GM21576 (cell line): ENCODE data around the gene RASGRP3.

Source experiments
- ATAC-seq: cut with Tn5 transposase; IDR thresholded peaks from one replicate; pipeline ENCODE4 v1.9.1; 2021; ENCODE audit warnings: mild to moderate bottlenecking, moderate library complexity; ENCODE audit not compliant: unreplicated experiment

The RASGRP3 gene

GRCh38 chr2:33492399-33493134 is 16.1 kb downstream of the RASGRP3 start:
- no peak for ATAC-seq

- peak; percentile 55 for ATAC-seq
Observed at GRCh38 chr2:33494155-33494779, 17.8 kb downstream of the RASGRP3 start.

- ATAC-seq = no peak
Observed at GRCh38 chr2:33494877-33495641, 18.6 kb downstream of the RASGRP3 start.

DNA sequence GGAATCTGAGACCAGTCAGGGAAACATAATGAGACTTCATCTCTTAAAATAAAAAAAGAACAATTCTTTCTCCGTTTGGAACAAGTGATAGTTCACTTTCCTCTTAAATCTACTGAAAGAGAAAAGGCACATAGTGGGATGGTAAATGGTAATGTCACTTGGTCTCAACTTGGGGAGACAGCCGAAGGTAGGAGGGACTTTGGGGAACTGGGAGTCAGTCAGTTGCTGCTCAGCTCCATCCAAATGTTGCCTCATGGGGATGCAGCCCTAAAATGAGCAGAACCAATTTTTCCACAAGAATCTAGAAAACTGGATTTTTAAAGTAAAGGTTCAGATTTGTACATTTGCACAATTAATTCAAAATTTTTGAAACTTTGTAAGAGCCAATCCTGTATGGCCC is 19.2 kb downstream of the RASGRP3 start:
- no peak for ATAC-seq

DNA sequence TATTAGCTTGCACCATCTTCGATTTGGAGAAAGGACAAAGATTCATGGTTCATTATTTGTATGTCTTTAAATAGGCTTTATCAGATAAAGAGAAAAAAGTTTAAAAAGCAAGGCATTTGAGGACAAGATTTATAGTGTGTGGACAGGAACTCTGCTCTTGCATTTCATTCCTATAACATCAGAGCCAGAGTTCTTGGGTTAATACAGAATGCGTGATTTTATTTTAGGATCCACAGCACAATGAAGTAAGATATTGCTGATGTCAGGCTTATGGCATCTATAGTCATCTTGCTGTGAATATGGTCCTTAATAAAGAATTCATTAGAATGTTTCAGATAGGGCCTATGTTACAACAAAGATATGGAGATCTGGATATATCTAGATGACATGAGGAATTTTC is 19.7 kb downstream of the RASGRP3 start:
- ATAC-seq = no peak

- ATAC-seq = no peak
Observed at GRCh38 chr2:33496726-33497125, 20.3 kb downstream of the RASGRP3 start.

DNA sequence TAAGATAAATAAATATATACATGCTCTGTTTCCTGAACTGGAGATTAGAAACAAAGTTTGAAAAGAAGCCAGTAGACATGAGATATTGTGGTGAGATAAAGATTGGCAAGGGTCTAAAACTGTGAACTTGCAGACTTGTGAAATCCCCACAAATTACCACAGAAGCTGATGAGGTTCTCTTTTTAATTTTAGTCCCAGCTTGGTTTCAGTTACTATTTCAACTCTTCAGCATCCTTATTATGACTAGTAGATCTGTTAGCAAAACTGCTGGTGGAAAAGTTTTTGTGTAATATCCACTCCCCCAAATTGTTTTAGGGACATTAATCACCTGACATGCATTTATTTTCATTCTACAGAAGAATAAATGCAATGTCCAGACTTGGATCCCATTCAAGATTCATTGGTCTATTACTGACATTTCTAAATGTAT is 20.8 kb downstream of the RASGRP3 start:
- peak; percentile 47 for ATAC-seq

DNA sequence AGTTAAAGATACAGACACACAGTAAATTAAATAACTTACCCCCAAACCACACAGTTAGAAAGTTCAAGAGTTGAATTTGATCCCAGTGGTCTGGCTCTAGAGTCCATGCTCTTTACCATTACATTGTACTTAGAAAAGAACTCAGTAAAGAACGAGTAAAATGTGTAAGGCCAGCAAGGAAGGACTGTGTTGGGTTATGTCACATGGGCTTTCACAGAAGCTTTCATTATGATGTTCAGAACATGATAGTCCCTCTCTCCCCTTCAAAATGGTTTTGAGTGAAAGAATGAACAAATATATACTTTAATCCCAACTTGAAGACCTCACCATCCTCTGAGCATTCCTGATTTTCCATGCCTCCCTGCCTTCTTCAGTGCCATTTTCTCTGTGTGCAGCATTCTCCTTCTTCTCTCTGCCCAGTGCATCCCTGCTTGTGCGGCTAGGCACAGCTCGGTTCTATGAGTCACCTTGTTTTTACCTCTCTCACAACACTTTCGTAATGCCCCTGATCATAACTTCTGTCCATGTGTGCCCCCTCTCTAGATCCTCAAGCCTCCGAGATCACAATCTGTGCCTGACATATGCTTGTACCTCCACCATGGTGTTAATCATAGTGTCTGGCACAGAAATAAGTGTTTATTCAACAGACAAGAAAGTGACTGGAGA is 22.0 kb downstream of the RASGRP3 start:
- no peak for ATAC-seq

DNA sequence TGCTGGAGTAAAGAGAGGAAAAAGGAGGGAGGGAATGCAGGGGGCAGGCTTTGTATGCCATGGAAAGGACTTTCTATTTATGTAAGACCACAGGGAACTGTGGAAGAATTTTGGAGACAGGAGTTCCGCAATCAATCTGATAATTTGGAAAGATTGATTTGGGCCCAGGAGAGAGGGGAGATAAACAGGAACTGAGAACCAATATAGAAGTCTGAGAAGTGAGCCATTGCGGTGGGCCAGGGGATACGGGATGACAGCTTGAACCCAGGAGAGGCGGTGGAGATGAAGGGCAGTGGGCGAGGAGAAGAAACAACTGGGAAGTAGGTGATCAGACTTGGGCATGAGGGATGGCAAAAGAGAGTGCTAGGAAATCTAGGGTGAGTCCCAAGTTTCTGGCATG is 23.7 kb downstream of the RASGRP3 start:
- no peak for ATAC-seq

- no peak for ATAC-seq
Observed at GRCh38 chr2:33502025-33502424, 25.6 kb downstream of the RASGRP3 start.

GRCh38 chr2:33503002-33503401 is 26.6 kb downstream of the RASGRP3 start:
- ATAC-seq = no peak

DNA sequence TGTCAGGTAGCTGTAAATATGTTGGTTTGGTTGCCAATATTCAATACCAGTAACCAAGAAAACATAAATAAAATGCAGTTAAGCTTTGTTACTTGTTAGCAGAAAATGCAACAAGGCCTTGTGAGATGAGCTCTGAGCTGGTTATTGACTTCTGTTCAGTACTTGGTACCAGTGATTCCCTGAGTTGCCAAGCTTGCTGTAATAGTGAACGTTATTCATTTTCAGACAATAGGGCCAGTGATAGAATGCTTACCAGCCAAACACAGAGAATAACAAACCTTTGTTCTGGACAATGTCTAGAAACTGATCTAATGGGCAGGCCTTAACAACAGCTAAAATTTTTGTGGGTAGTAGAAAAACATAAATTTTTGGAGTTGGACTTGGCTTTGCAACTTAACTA is 29.5 kb downstream of the RASGRP3 start:
- no peak for ATAC-seq

GRCh38 chr2:33509908-33510585 is 33.6 kb downstream of the RASGRP3 start:
- no peak for ATAC-seq

DNA sequence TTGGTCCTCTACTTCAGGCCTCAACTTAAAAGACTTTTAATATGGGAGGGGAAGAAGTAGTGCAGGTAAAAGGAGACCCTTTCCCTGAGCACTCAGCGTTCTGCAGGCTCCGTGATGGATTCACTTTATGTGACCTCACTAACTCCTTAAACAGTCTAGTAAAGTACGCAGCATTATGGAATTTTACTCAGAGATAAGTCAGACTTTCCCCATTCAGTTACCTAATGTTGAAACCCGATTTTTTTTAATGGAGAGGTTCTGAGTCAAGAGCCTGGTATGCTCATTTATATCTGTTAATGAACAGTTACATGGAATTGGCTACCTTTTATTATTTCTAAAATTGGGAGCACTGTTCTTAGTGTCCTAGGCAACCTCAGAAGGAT is 34.1 kb downstream of the RASGRP3 start:
- no peak for ATAC-seq

- ATAC-seq = no peak
Observed at GRCh38 chr2:33511141-33511540, 34.7 kb downstream of the RASGRP3 start.

DNA sequence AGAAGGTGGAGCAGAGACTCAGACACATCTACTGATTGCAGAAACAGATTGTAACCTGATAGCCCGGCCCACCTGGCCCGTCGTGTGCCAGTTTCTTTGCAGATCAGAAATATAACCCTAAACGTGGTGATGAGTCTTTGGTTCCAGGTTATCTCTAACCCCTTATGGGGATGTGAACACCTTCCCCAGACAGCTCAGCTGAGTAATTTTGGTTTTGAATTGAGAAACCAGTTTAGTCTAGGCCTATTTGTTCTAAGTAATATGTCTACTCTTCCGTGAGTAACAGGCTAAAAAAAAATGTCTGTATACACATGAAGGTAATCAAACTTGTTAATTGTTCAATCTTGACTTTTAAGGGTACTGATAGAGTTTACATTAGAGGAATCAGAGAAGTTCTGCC is 35.7 kb downstream of the RASGRP3 start:
- no peak for ATAC-seq

GRCh38 chr2:33513480-33513879 is 37.0 kb downstream of the RASGRP3 start:
- ATAC-seq = no peak

- no peak for ATAC-seq
Observed at GRCh38 chr2:33516456-33516995, 40.1 kb downstream of the RASGRP3 start.

DNA sequence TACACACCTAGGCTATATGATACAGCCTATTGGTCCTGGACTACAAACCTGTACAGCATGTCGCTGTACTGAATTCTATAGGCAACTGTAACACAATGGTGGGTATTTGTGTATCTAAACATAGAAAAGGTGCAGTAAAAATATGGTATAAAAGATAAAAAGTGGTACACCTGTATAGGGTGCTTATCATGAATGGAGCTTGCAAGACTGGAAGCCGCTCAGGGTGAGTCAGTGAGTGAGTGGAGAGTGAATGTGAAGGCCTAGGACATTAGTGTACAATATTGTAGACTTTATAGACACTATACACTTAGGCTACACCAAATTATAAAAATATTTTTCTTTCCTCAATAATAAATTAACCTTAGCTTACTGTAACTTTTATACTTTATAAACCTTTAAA is 41.8 kb downstream of the RASGRP3 start:
- ATAC-seq = no peak

DNA sequence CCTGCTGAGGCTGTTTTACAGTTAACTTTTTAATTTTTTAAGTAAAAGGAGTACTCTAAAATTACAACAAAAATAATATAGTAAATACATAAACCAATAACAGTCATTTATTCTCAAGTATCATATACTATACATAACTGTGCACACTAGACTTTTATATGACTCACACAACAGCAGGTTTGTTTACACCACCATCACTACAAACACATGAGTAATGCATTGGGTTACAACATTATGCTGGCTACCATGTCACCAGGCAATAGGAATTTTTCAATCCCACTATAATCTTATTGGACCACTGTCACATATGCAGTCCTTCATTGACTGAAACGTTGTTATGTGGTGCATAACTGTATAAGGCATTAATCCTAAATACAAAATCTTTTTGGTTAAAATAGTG is 42.5 kb downstream of the RASGRP3 start:
- ATAC-seq = no peak
